ENCODE data around the gene ICE2. TPM values are rescaled to one million over a fixed set of nuclear protein-coding genes. Genes with fewer than 3 reads are reported as not detected.

ICE2 gene
- polyA plus RNA-seq, 3 donors: 10.0 to 27.0 (median 24.8) TPM

DNA sequence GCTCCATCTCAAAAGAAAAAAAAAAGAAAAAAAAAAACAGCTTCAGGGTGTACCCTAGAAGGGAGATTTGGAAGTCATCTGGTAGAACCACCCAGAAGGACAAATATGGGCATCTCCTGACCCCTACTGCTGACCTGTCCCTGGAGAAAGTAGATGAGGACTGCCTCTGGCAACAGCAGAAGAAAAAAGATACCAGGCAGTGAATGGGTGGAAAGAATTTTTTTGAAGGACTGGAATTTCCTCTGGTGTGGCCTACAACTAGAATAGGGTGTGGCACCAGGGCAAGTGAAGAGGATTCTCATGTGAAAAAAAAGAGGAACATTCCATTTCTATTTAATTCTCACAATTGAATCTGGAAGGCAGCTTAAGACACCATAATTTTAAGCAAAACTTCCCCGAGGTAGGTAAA is 84.2 kb downstream of the ICE2 start:
- peak in 2 of 3 donors; percentile 25 to 67 for DNase-seq
- Histone ChIP-seq H3K9ac (ENCODE audit: insufficient read depth, low read length, poor library complexity, severe bottlenecking) (peak overlapping the region; percentile 45), H3K4me2 (replicated peaks; ENCODE audit: extremely low read depth, low read length, poor library complexity, severe bottlenecking) (peak overlapping the region; percentile 97), H3K27me3 (ENCODE audit: control insufficient read depth in 2 of 2, insufficient read depth in 2 of 2, low read length in 2 of 2) (no peaks in the 10 kb centered on the region), H3K79me2 (ENCODE audit: insufficient read depth, low read length) (peaks cover 81% of the 10 kb centered on the region), H3K36me3 (replicated peaks in 1 of 2; ENCODE audit: control insufficient read depth in 1 of 2, insufficient read depth in 2 of 2, low read length in 2 of 2) (peaks cover 4 to 33% of the 10 kb centered on the region in 2 donors), H2AFZ (ENCODE audit: insufficient read depth, low read depth, low read length, poor library complexity, severe bottlenecking) (no peak overlapping the region), H3K9me3 (replicated peaks in 1 of 2; ENCODE audit: control insufficient read depth in 1 of 2, insufficient read depth in 1 of 2, low read length in 2 of 2) (no peaks in the 10 kb centered on the region), H3K27ac (ENCODE audit: low read depth in 1 of 2, low read length in 2 of 2) (peak overlapping the region; percentile 54 to 99), H3K4me1 (ENCODE audit: control insufficient read depth in 1 of 2, insufficient read depth in 2 of 2, low read length in 2 of 2) (peaks cover 79 to 89% of the 10 kb centered on the region in 2 donors), H4K20me1 (ENCODE audit: insufficient read depth, low read length) (peaks cover 79% of the 10 kb centered on the region), H3K4me3 (replicated peaks in 1 of 3; ENCODE audit: low read depth in 2 of 3, low read length in 3 of 3) (peak overlapping the region in 2 of 3 experiments; percentile 2 to 93)
- TF ChIP-seq, protein P1, sequence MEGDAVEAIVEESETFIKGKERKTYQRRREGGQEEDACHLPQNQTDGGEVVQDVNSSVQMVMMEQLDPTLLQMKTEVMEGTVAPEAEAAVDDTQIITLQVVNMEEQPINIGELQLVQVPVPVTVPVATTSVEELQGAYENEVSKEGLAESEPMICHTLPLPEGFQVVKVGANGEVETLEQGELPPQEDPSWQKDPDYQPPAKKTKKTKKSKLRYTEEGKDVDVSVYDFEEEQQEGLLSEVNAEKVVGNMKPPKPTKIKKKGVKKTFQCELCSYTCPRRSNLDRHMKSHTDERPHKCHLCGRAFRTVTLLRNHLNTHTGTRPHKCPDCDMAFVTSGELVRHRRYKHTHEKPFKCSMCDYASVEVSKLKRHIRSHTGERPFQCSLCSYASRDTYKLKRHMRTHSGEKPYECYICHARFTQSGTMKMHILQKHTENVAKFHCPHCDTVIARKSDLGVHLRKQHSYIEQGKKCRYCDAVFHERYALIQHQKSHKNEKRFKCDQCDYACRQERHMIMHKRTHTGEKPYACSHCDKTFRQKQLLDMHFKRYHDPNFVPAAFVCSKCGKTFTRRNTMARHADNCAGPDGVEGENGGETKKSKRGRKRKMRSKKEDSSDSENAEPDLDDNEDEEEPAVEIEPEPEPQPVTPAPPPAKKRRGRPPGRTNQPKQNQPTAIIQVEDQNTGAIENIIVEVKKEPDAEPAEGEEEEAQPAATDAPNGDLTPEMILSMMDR (IDR thresholded peaks at IDR 0.05): no peak
- peak overlapping the region; percentile 16 to 99 for H3K4me3 Mint-ChIP-seq
- intact Hi-C loops (cut with micrococcal nuclease): loop anchor here (2.0 to 10.0 kb wide), 3 partner anchors 14 to 707 kb away; partner anchors contain the start of gene BNIP2 (in 1 of the 2)
- WGBS (ENCODE audit: insufficient coverage): no CpG with 5 or more reads among the region's 1 CpG
- peak overlapping the region; percentile 97 to 100 (median 99) for H3K27ac Mint-ChIP-seq
- peaks cover 0 to 4% (median 4%) of the 10 kb centered on the region in 3 donors for H3K27me3 Mint-ChIP-seq (ENCODE audit: low read depth in 3 of 3)
- H3K4me1 Mint-ChIP-seq: peaks cover 82% of the 10 kb centered on the region
- H3K36me3 Mint-ChIP-seq: peaks cover 31 to 55% of the 10 kb centered on the region in 2 donors
- H3K9me3 Mint-ChIP-seq: no peaks in the 10 kb centered on the region

DNA sequence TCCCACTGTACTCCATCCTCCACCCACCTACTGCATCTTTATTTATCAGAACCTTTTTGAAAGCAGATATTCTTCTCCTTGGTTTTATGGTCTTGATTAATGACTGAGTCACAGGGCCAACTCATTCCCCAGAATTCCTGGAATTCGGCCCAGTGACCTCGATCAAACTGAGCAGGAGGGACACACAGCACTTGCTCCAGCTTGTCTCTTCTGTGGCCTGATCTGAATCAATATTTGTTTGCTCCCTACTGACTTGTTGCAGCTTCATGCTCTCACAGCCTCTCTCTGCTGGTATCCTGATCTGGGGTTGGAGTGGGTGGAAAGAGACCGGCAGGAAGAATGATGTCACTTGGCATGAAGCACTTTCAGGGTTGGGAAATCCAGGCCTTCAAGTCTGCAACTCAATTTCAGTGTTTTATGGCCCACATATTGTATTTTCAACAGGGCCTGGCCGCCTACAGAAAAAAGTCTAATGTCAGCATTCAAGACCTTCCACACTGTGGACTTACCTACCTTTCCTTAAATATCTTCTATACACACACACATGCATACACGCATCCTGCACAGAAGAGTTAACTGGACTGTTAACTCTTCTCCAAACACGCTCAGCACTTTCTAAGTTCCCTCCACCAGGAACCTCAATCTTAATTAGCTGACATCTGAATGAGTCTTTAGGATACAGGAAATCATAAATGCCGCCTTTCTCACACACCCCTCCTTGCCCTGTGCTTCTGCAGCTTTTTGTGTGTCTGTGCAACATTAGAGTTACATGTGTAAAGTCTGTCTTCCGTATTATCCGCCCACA is 85.8 kb downstream of the ICE2 start:
- intact Hi-C loops (cut with micrococcal nuclease): loop anchor here in 1 of 2 donors (10.0 kb wide), 1 partner anchor 52 kb away; no protein-coding TSS in a partner anchor
- peaks cover 96% of the 10 kb centered on the region for H3K79me2 ChIP-seq (ENCODE audit: insufficient read depth, low read length)
- no peak overlapping the region for H2AFZ ChIP-seq (ENCODE audit: insufficient read depth, low read depth, low read length, poor library complexity, severe bottlenecking)
- Mint-ChIP-seq H3K9me3 (no peaks in the 10 kb centered on the region), H3K36me3 (peaks cover 34 to 68% of the 10 kb centered on the region in 2 donors), H3K4me3 (peak overlapping the region; percentile 56 to 99), H3K4me1 (peaks cover 82% of the 10 kb centered on the region), H3K27ac (peak overlapping the region; percentile 91 to 100 (median 99)), H3K27me3 (ENCODE audit: low read depth in 3 of 3) (peaks cover 0 to 1% (median 0%) of the 10 kb centered on the region in 3 donors)
- peak overlapping the region; percentile 54 to 99 for H3K27ac ChIP-seq (ENCODE audit: low read depth in 1 of 2, low read length in 2 of 2)
- peaks cover 4 to 42% of the 10 kb centered on the region in 2 donors for H3K36me3 ChIP-seq (replicated peaks in 1 of 2; ENCODE audit: control insufficient read depth in 1 of 2, insufficient read depth in 2 of 2, low read length in 2 of 2)
- peaks cover 66 to 81% of the 10 kb centered on the region in 2 donors for H3K4me1 ChIP-seq (ENCODE audit: control insufficient read depth in 1 of 2, insufficient read depth in 2 of 2, low read length in 2 of 2)
- H3K4me3 ChIP-seq (replicated peaks in 1 of 3; ENCODE audit: low read depth in 2 of 3, low read length in 3 of 3): peak overlapping the region in 2 of 3 experiments; percentile 14 to 93
- peak; percentile 39 to 67 (median 46) for DNase-seq
- no peaks in the 10 kb centered on the region for H3K27me3 ChIP-seq (ENCODE audit: control insufficient read depth in 2 of 2, insufficient read depth in 2 of 2, low read length in 2 of 2)
- peaks cover 94% of the 10 kb centered on the region for H4K20me1 ChIP-seq (ENCODE audit: insufficient read depth, low read length)
- TF ChIP-seq, protein P1 (IDR thresholded peaks at IDR 0.05): no peak
- H3K9me3 ChIP-seq (replicated peaks in 1 of 2; ENCODE audit: control insufficient read depth in 1 of 2, insufficient read depth in 1 of 2, low read length in 2 of 2): no peaks in the 10 kb centered on the region
- 65% methylated on average over 5 of the region's 9 CpGs for WGBS (ENCODE audit: insufficient coverage)
- H3K4me2 ChIP-seq (replicated peaks; ENCODE audit: extremely low read depth, low read length, poor library complexity, severe bottlenecking): peak overlapping the region; percentile 97
- H3K9ac ChIP-seq (ENCODE audit: insufficient read depth, low read length, poor library complexity, severe bottlenecking): peak overlapping the region; percentile 45
